Hepatocyte (in vitro differentiated cells): Measurements from ENCODE around the gene RTL1.

Experiments
- CTCF ChIP-seq: fragments of 200-600 bp; sonication (generic); IDR thresholded peaks from 2 replicates; pipeline ENCODE4 v1.5.1; 2016; ENCODE audit warnings: antibody characterized with exemption, mild to moderate bottlenecking; ENCODE audit not compliant: poor library complexity
- EZH2 ChIP-seq: fragments of 200-600 bp; sonication (generic); IDR thresholded peaks from 2 replicates; pipeline ENCODE4 v1.6.1; 2016; ENCODE audit warnings: antibody characterized with exemption, mild to moderate bottlenecking, borderline replicate concordance

- TF ChIP-seq CTCF (no peak), EZH2 (no peak)
Observed at GRCh38 chr14:100882991-100883788, 20.3 kb downstream of the RTL1 start.
